Panc1 (cell line): ENCODE data around the gene MS4A15. TPM values are rescaled to one million over a fixed set of nuclear protein-coding genes. Genes with fewer than 3 reads are reported as not detected.

Experiments
- ATAC-seq: fragments of 200-7000 bp; cut with Tn5 transposase; 2 replicates; pipeline ENCODE4 v1.9.1; 2020; ENCODE audit warnings: mild to moderate bottlenecking, moderate library complexity
- BruUV-seq: library from RNA; stranded (reverse); fragments of 400-500 nt; replicated peaks from 2 replicates; lab custom pipeline; 2021; lab: Mats Ljungman, UMichigan
- CTCF ChIA-PET: fragments of 300-600 bp; sonication (Branson Sonifier 250); formaldehyde crosslinking; loops from one replicate; lab custom pipeline; 2022; ENCODE audit warnings: antibody characterized with exemption; lab: Charles Lee
- POLR2A ChIA-PET: fragments of 300-600 bp; sonication (Branson Sonifier 250); formaldehyde crosslinking; loops from one replicate; lab custom pipeline; 2022; ENCODE audit warnings: antibody characterized with exemption; lab: Charles Lee
- DNase-seq: peaks from one replicate; pipeline ENCODE4 v3.0.0-alpha.2; 2010; ENCODE audit warnings: low read depth, low spot score
- H3K27ac ChIP-seq: 2 replicates; pipeline ENCODE4 v1.5.1; 2011; ENCODE audit warnings: mild to moderate bottlenecking, low read length, inconsistent platforms
- H3K27me3 ChIP-seq: fragments of 200-500 bp; sonication (Bioruptor generic); 2 replicates; pipeline ENCODE4 v1.6.0; 2014; ENCODE audit warnings: low read length, inconsistent platforms; ENCODE audit not compliant: control insufficient read depth, insufficient read depth
- H3K36me3 ChIP-seq: fragments of 200-500 bp; sonication (Bioruptor generic); 2 replicates; pipeline ENCODE4 v1.5.1; 2014; ENCODE audit warnings: inconsistent platforms, mild to moderate bottlenecking, low read length, moderate library complexity; ENCODE audit not compliant: control insufficient read depth, insufficient read depth
- H3K4me1 ChIP-seq: 2 replicates; pipeline ENCODE4 v1.5.1; 2011; ENCODE audit warnings: inconsistent platforms, mild to moderate bottlenecking, low read length, moderate library complexity; ENCODE audit not compliant: control insufficient read depth, insufficient read depth
- H3K4me3 ChIP-seq, 2 experiments: 2 replicates each; pipeline ENCODE4 v1.5.1; 2011 to 2012; ENCODE audit warnings: low read depth in 2 of 2, low read length in 2 of 2, mild to moderate bottlenecking in 2 of 2, inconsistent platforms in 1 of 2, moderate library complexity in 1 of 2
- H3K9me3 ChIP-seq: fragments of 200-500 bp; sonication (Bioruptor generic); 2 replicates; pipeline ENCODE4 v1.5.1; 2014; ENCODE audit warnings: low read depth, mild to moderate bottlenecking, inconsistent platforms, low read length, moderate library complexity; ENCODE audit not compliant: control insufficient read depth, insufficient read depth
- CTCF ChIP-seq: fragments of 450-650 bp; IDR thresholded peaks from 2 replicates; pipeline ENCODE4 v1.5.1; 2017; ENCODE audit warnings: mild to moderate bottlenecking
- POLR2AphosphoS5 ChIP-seq: IDR thresholded peaks from 2 replicates; pipeline ENCODE4 v1.6.1; 2012; ENCODE audit warnings: mild to moderate bottlenecking, low read depth, low read length, moderate library complexity
- REST ChIP-seq, 2 experiments: IDR thresholded peaks; 2 replicates each; pipeline ENCODE4 v1.6.1; 2011 to 2012; ENCODE audit warnings: low read depth in 2 of 2, control low read depth in 1 of 2, low read length in 1 of 2, mild to moderate bottlenecking in 1 of 2, moderate library complexity in 1 of 2; ENCODE audit not compliant: insufficient read depth in 1 of 2
- SIN3A ChIP-seq: IDR thresholded peaks from 2 replicates; pipeline ENCODE4 v1.6.1; 2012; ENCODE audit warnings: low read depth, mild to moderate bottlenecking, low read length, moderate library complexity, borderline replicate concordance; ENCODE audit not compliant: insufficient read depth
- TCF7L2 ChIP-seq: IDR thresholded peaks from 2 replicates; pipeline ENCODE4 v1.6.1; 2011; ENCODE audit warnings: mild to moderate bottlenecking, low read depth, low read length, inconsistent platforms
- in situ Hi-C: cut with HindIII; loops from 2 replicates; pipeline ENCODE4 v1.10.0; 2016; ENCODE audit warnings: low sequenced_read_pairs, low pct_unique_long_range_greater_than_20kb
- intact Hi-C: fragments of 100-400 bp; cut with micrococcal nuclease; formaldehyde crosslinking; loops from one replicate; pipeline ENCODE4 v1.10.0; 2022; ENCODE audit not compliant: unreplicated experiment
- total RNA-seq: library from RNA; stranded (reverse); gene quantifications from one replicate; pipeline ENCODE4 v1.2.1, GENCODE V29; 2021; ENCODE audit not compliant: unreplicated experiment

Gene MS4A15
- total RNA-seq, 1 experiment from 2014 or later: not detected

GRCh38 chr11:60783141-60783484 is 26.4 kb downstream of the MS4A15 start:
- Histone ChIP-seq H3K27ac (no peak overlapping the region), H3K4me3 (no peak overlapping the region), H3K9me3 (no peaks in the 10 kb centered on the region), H3K36me3 (no peaks in the 10 kb centered on the region), H3K27me3 (no peaks in the 10 kb centered on the region), H3K4me1 (no peaks in the 10 kb centered on the region)
- no peak for DNase-seq
- ChIA-PET POLR2A (no interaction called here), CTCF (no interaction called here)
- in situ Hi-C loops (no loop called here), intact Hi-C loops (no loop called here)
- ATAC-seq: no peak
- no TSS peak for BruUV-seq
- TF ChIP-seq POLR2AphosphoS5: no peak
- no peak for TF ChIP-seq REST (IDR thresholded peaks at IDR 0.05; ENCODE audit: insufficient read depth in 1 of 2, low read depth in 2 of 2, low read length in 1 of 2)
- TF ChIP-seq CTCF: no peak
- no peak for TF ChIP-seq TCF7L2

GRCh38 chr11:60783911-60784310 is 27.2 kb downstream of the MS4A15 start:
- ATAC-seq: no peak
- in situ Hi-C loops (no loop called here), intact Hi-C loops (no loop called here)
- no TSS peak for BruUV-seq
- CTCF ChIA-PET: no interaction called here
- Histone ChIP-seq H3K36me3 (no peaks in the 10 kb centered on the region), H3K27me3 (no peaks in the 10 kb centered on the region), H3K27ac (no peak overlapping the region), H3K4me1 (no peaks in the 10 kb centered on the region), H3K9me3 (no peaks in the 10 kb centered on the region), H3K4me3 (no peak overlapping the region)
- DNase-seq: no peak
- POLR2A ChIA-PET: no interaction called here
- no peak for TF ChIP-seq SIN3A
- TF ChIP-seq CTCF: no peak
- no peak for TF ChIP-seq POLR2AphosphoS5
- TF ChIP-seq TCF7L2: no peak
- no peak for TF ChIP-seq REST (IDR thresholded peaks at IDR 0.05; ENCODE audit: insufficient read depth in 1 of 2, low read depth in 2 of 2, low read length in 1 of 2)
